Measurements from ENCODE around the gene PCYT2. TPM values are rescaled to one million over a fixed set of nuclear protein-coding genes. Genes with fewer than 3 reads are reported as not detected.

PCYT2 gene
- total and polyA plus RNA-seq, 2 donors (not counting 3 experiments of a cell fraction or from before 2014, with no cell fraction given) = 52.0 to 57.1 TPM

DNA sequence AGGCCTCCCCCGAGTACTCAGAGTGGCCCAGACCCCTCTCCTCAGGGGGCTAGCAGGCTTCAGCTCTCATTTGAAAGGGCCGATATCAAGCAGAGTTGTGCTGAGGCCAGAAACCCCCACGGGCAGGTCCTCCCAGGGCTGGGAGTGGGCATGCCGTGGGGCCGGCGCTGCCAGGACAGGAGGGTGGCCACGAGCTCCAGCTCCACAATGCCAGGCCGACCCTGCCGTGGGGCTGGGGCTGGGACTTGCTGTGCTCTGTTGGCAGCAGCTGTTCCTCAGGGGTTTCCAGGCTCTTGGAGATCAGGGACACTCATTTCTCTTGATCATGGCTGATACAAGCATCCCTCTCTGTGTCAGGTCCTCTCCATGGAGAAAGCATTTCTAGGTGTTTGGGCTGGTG is 12.3 kb downstream of the PCYT2 start:
- Histone ChIP-seq H3K27ac (ENCODE audit: insufficient read depth, low read depth, low read length) (no peak overlapping the region), H4K20me1 (replicated peaks; ENCODE audit: control insufficient read depth, extremely low read depth, insufficient read depth, low read length) (no peaks in the 10 kb centered on the region), H3K4me2 (ENCODE audit: insufficient read depth, low read length) (no peak overlapping the region), H3K4me1 (ENCODE audit: control insufficient read depth, extremely low read depth, insufficient read depth, low read length) (peaks cover 3% of the 10 kb centered on the region), H3K79me2 (ENCODE audit: control insufficient read depth, insufficient read depth, low read length) (no peaks in the 10 kb centered on the region), H3K27me3 (ENCODE audit: control insufficient read depth in 2 of 2, insufficient read depth in 2 of 2, low read length in 2 of 2) (no peaks in the 10 kb centered on the region), H3K4me3 (replicated peaks in 1 of 3; ENCODE audit: insufficient read depth in 1 of 3, low read depth in 1 of 3, low read length in 3 of 3) (no peak overlapping the region), H3K36me3 (ENCODE audit: control insufficient read depth in 2 of 2, extremely low read depth in 1 of 2, insufficient read depth in 2 of 2, low read length in 2 of 2) (peaks cover 7 to 9% of the 10 kb centered on the region in 2 experiments), H3K9ac (replicated peaks; ENCODE audit: extremely low read depth, insufficient read depth, low read length) (no peak overlapping the region), H2AFZ (ENCODE audit: low read depth, low read length) (no peak overlapping the region), H3K9me1 (replicated peaks; ENCODE audit: control insufficient read depth, extremely low read depth, insufficient read depth, low read length) (no peaks in the 10 kb centered on the region), H3K9me3 (replicated peaks; ENCODE audit: control insufficient read depth, insufficient read depth, low read length) (no peaks in the 10 kb centered on the region)
- BruUV-seq (replicated peaks) = no TSS peak
- dilution Hi-C loops (cut with MboI; ENCODE audit: extremely low pct_ligation_motif_present, low sequenced_read_pairs) = no loop called here
- CTCF ChIA-PET = no interaction called here
- no peak for FAIRE-seq
- DNase-seq (ENCODE audit: low read depth, low spot score) = no peak
- POLR2A ChIA-PET = no interaction called here
- TF ChIP-seq FOS (IDR thresholded peaks at IDR 0.05; ENCODE audit: borderline replicate concordance, insufficient read depth, low read length) (no peak), GATA2 (IDR thresholded peaks at IDR 0.05; ENCODE audit: insufficient read depth, insufficient read length, low read depth, low read length) (no peak), EZH2 (IDR thresholded peaks at IDR 0.05; ENCODE audit: borderline replicate concordance, low read depth, low read length, severe bottlenecking) (no peak), JUN (IDR thresholded peaks at IDR 0.05; ENCODE audit: borderline replicate concordance, insufficient read depth, insufficient read length, low read depth) (no peak), MYC (IDR thresholded peaks at IDR 0.05; ENCODE audit: low read depth, low read length) (no peak), POLR2A (IDR thresholded peaks at IDR 0.05; ENCODE audit: low read depth, low read length) (no peak), POLR2AphosphoS5 (IDR thresholded peaks at IDR 0.05; ENCODE audit: insufficient read depth, low read depth, low read length) (no peak)
- TF ChIP-seq, protein P1, sequence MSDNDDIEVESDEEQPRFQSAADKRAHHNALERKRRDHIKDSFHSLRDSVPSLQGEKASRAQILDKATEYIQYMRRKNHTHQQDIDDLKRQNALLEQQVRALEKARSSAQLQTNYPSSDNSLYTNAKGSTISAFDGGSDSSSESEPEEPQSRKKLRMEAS (IDR thresholded peaks at IDR 0.05; ENCODE audit: insufficient read depth, insufficient read length) = no peak
- TF ChIP-seq, protein P2, sequence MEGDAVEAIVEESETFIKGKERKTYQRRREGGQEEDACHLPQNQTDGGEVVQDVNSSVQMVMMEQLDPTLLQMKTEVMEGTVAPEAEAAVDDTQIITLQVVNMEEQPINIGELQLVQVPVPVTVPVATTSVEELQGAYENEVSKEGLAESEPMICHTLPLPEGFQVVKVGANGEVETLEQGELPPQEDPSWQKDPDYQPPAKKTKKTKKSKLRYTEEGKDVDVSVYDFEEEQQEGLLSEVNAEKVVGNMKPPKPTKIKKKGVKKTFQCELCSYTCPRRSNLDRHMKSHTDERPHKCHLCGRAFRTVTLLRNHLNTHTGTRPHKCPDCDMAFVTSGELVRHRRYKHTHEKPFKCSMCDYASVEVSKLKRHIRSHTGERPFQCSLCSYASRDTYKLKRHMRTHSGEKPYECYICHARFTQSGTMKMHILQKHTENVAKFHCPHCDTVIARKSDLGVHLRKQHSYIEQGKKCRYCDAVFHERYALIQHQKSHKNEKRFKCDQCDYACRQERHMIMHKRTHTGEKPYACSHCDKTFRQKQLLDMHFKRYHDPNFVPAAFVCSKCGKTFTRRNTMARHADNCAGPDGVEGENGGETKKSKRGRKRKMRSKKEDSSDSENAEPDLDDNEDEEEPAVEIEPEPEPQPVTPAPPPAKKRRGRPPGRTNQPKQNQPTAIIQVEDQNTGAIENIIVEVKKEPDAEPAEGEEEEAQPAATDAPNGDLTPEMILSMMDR (IDR thresholded peaks at IDR 0.05; ENCODE audit: extremely low read depth in 1 of 2, insufficient read depth in 1 of 2, low read depth in 1 of 2, low read length in 2 of 2) = no peak
- intact Hi-C loops (cut with micrococcal nuclease) = no loop called here

All from endothelial cell of umbilical vein (primary cell).